Activated T-cell treated with anti-CD3 and anti-CD28 coated beads for 4 hours (primary cell): Measurements from ENCODE around the gene SRGN.
"Not testable (repeated sequence)": the region's sequence is repeated elsewhere in the genome, so short reads cannot be mapped to it uniquely, and the experiment has no call there.

Source experiments
- DNase-seq: peaks from one replicate; pipeline ENCODE4 v3.0.0-alpha.2; 2020

SRGN gene

DNA sequence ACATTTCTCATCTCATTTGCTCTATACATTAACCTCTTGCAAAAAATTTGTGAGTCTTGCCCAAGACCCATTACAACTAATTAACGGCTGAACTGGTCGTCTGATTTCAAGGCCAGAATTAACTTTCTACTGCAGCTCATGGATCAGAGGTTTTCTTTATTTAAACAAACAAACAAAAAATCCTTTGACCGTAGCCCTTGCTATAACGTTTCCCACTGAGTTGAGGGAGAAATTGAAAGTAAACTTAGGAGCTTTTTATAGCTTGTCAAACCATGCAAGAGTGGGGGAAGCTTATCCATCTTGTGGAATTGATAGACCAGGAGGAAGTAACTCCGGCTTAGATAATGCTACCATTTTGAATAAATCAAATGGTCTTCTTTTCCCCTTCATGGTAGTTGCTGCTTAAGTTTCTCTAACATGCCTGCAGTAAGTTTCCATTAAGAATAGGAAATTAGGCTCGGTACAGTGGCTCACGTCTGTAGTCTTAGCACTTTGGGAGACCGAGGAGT is 3.3 kb downstream of the SRGN start:
- DNase-seq = no peak

DNA sequence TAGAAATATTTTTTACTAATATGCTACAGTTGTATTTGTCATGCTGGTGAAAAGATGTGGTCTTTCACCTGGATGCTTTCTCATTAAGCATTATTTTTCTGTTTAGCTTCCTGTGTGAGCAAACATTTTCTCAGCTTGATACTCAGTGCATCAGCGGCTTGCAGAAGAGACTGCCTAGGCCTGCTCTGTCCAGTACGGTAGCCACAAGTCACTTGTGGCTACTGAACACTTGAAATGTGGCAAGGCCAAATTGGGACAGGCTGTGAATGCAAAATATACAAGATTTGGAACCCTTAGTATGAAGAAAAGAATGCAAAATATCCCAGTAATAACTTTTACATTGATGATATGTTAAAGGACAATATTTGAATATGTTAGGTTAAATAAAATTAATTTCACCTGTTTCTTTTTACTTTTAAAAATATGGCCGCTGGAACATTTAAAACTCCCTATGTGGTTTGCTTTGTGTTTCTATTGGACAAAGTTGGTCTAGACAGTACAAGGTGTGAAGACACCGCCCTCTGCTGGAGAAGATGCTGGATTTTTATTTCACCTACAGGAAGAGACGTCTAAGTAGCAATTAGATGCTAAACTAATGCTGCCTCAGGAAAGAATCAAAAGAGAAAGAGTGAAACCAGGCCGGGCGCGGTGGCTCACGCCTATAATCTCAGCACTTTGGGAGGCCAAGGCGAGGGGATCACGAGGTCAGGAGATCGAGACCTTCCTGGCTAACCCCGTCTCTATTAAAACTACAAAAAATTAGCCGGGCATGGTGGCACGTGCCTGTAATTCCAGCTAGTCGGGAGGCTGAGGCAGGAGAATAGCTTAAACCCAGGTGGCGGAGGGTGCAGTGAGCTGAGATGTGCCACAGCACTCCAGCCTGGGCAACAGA is 5.3 kb downstream of the SRGN start:
- peak; percentile 71 for DNase-seq

DNA sequence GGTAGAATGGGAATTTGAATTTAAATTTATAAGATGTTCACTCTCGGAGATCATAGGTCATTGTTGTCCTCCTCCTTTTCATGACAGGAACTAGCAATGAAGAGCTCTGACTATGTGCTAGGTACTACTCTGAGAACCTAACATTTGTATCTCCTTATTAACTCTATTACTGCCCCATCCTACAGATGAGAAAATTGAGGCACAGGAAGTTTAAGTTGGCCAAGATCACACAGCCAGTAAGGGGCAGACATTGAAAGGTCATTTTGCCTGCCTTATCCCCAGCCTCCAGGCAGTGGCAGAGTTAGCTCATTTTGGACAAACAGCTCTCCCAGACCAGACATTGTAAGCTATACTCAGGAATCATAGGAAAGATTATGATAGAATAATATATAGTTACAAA is 6.0 kb downstream of the SRGN start:
- DNase-seq = no peak

- DNase-seq = no peak
Observed at GRCh38 chr10:69096045-69096444, 8.1 kb downstream of the SRGN start.

GRCh38 chr10:69097729-69098128 is 9.8 kb downstream of the SRGN start:
- DNase-seq = no peak

GRCh38 chr10:69100136-69100872 is 12.4 kb downstream of the SRGN start:
- DNase-seq = no peak

- DNase-seq = no peak
Observed at GRCh38 chr10:69101451-69102095, 13.7 kb downstream of the SRGN start.

DNA sequence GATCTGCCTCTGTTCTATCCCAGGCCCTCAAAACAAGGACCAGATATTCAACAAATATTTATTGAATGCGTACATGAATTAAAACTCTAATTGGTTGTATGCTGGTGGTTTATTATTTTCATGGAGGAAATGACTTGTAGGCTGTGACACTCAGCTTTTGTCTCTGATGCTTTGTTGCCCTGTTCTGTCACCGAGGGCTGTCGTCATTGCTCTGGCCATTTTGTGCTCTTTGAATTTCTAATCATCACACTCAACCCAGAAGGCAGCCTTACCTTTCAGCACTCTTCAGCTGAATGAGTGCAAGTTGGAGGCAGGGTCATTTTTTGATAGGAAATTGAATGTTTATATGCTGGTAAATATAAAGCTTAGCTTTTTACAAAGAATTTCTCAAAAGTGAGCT is 14.5 kb downstream of the SRGN start:
- no peak for DNase-seq

DNA sequence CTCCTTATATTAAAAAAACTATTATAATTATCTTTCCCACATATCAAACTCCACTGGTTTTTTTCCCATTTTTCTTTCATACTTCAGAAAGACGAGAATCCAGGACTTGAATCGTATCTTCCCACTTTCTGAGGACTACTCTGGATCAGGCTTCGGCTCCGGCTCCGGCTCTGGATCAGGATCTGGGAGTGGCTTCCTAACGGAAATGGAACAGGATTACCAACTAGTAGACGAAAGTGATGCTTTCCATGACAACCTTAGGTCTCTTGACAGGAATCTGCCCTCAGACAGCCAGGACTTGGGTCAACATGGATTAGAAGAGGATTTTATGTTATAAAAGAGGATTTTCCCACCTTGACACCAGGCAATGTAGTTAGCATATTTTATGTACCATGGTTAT is 15.9 kb downstream of the SRGN start:
- DNase-seq = no peak

GRCh38 chr10:69104994-69105790 is 17.3 kb downstream of the SRGN start:
- DNase-seq = no peak

- DNase-seq = no peak
Observed at GRCh38 chr10:69107176-69107490, 19.2 kb downstream of the SRGN start.

- no peak for DNase-seq
Observed at GRCh38 chr10:69107699-69108098, 19.8 kb downstream of the SRGN start.

GRCh38 chr10:69119896-69120295 is 32.0 kb downstream of the SRGN start:
- no peak for DNase-seq

DNA sequence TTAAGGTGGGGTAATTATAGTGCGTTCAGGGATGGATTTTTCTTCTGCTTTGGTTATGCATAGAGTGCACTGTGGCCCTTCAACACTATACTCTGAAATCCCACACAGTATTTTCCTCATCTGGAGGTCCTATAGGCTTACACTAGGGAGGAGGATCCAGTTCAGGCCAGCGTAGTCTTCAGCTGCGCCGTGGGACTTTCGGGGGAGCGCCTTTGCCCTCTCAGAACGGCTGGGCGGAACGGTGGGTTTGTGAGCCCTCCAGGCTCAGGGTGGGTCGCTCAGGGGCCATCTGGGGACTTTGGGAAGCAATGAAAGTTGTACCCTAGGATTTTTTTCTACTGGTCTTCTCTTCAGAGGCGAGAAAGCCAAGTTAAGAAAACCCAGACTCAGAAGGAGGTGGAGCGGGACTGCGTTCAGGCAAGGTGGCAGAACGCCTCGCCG is 35.4 kb downstream of the SRGN start:
- DNase-seq = no peak

GRCh38 chr10:69123747-69124562 is 36.1 kb downstream of the SRGN start, which contains the start of gene VPS26A:
Gene VPS26A (plus strand): TSS chr10:69124178. CDS start chr10:69124278, 100 bp downstream.
- DNase-seq = peak; percentile 98

DNA sequence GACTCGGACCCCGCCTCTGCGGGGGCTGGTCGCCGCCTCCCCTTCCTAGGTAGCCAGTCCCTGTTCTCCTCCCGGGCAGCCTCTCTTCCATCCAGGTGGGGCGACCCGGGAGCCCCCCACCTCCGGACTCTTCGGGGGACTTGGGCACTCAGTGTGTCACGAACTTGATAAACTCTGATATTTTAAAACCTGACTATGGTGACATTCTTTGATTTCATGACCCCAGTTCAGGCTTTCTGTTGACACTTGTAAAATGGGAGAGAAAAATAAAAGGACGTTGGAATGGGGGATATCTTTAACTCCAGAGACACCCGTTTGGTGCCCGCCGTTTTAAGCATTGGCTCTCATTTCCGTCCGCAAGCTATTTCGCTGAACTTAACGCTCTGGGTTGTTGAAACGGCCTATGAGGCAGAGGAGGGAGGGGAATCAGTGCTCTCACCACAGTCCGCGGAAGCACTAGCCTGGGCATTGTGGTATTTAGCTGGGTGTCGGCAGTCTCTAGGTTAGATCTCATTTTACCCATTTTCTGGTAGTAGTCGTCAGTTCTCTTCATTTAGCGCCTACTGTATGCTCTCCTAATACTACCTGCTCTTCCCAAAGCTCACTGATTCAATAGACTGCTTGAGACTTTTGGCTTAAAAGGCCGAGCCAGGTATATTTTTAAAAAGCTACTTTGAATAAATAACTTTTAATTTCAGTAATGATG is 36.8 kb downstream of the SRGN start:
- peak; percentile 29 for DNase-seq

GRCh38 chr10:69125554-69125953 is 37.7 kb downstream of the SRGN start:
- no peak for DNase-seq

DNA sequence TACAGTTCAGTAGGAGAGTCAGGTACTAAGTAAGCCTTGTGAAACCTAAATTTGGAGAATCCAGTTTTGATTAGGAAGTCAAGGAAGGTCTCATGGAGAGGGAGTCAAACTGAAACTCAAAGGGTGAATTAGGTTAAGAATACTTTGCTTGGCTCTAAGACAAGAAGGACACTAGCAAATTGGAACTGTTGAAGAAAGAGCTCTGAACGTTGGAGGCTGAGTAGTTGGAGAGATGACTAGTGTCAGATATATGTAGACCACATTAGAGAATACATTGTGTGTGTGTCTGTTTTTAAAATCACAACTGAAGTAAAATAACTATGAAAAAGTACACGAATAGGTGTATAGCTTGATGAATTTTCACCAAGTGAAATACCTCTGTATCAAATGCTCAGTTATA is 42.3 kb downstream of the SRGN start:
- no peak for DNase-seq

GRCh38 chr10:69139961-69140360 is 52.1 kb downstream of the SRGN start:
- no peak for DNase-seq

DNA sequence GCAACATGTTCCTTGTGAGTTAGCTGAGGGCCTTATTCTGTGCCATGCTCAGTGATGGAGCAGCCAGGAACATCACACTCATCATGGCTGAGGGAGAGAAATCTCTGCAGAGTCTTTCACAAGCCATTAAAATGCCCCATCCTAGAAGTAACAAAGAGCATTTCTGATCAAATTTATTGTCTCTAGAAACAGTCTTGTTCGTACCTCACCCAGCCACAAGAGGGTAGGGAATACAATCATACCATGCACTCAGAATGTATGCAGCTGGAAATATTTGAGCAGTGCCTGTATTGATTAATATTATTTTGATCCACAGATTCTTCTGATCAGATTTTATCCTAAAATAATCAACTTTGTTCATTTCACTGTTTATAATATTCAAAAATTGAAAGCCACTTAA is 53.4 kb downstream of the SRGN start:
- no peak for DNase-seq

GRCh38 chr10:69142074-69142473 is 54.2 kb downstream of the SRGN start:
- not testable (repeated sequence) for DNase-seq
